GM12878 (cell line): ENCODE results near the gene IL6R. TPM values are rescaled to one million over a fixed set of nuclear protein-coding genes. Genes with fewer than 3 reads are reported as not detected.

ENCODE experiments used
- ATAC-seq: fragments of 200-7000 bp; cut with Tn5 transposase; 3 replicates; pipeline ENCODE4 v1.9.1; 2020; ENCODE audit warnings: mild to moderate bottlenecking, moderate library complexity
- BruUV-seq: library from RNA; stranded (reverse); fragments of 400-500 nt; replicated peaks from 2 replicates; lab custom pipeline; 2021; lab: Mats Ljungman, UMichigan
- CTCF ChIA-PET: fragments of 300-600 bp; sonication (Branson Sonifier 250); formaldehyde crosslinking; extraction: SDS; loops from one replicate; lab custom pipeline; 2021; ENCODE audit warnings: inconsistent platforms; lab: Yijun Ruan, JAX
- POLR2A ChIA-PET: fragments of 350-600 bp; formaldehyde crosslinking; extraction: SDS; loops from one replicate; lab custom pipeline; 2021; ENCODE audit warnings: inconsistent platforms; lab: Charles Lee
- RAD21 ChIA-PET: fragments of 300-600 bp; sonication (Branson Sonifier 250); formaldehyde crosslinking; loops from one replicate; lab custom pipeline; 2023; ENCODE audit warnings: antibody characterized with exemption; ENCODE audit not compliant: unreplicated experiment; lab: Charles Lee
- SMC1A ChIA-PET: fragments of 300-600 bp; sonication (Branson Sonifier 250); formaldehyde crosslinking; loops from one replicate; lab custom pipeline; 2023; ENCODE audit not compliant: unreplicated experiment, uncharacterized antibody; lab: Charles Lee
- DNase-seq: peaks from one replicate; pipeline ENCODE4 v3.0.0-alpha.2; 2011; ENCODE audit warnings: low read depth, low spot score
- FAIRE-seq: peaks from 3 replicates; lab custom pipeline; 2011; peaks lifted over from hg19 to GRCh38; lab: Jason Lieb, UNC
- H2AFZ ChIP-seq: 2 replicates; pipeline ENCODE4 v1.6.0; 2011; ENCODE audit warnings: low read depth, low read length, control low read depth; ENCODE audit not compliant: control insufficient read depth
- H3K27ac ChIP-seq: 2 replicates; pipeline ENCODE4 v1.5.1; 2011; ENCODE audit warnings: control low read depth; ENCODE audit not compliant: control insufficient read depth, insufficient read depth
- H3K27me3 ChIP-seq, 2 experiments: replicated peaks in 1 of 2; 2 replicates each; pipeline versions ENCODE4 v1.6.0 to v1.6.1; 2011; ENCODE audit warnings: low read length in 1 of 2; ENCODE audit not compliant: control insufficient read depth in 2 of 2, insufficient read depth in 2 of 2
- H3K36me3 ChIP-seq, 2 experiments: 2 replicates each; pipeline ENCODE4 v1.5.1; 2011; ENCODE audit warnings: low read length in 1 of 2; ENCODE audit not compliant: control insufficient read depth in 2 of 2, insufficient read depth in 2 of 2
- H3K4me1 ChIP-seq: 2 replicates; pipeline ENCODE4 v1.6.1; 2011; ENCODE audit warnings: mild to moderate bottlenecking, low read length, moderate library complexity, mixed read lengths; ENCODE audit not compliant: control insufficient read depth, insufficient read depth
- H3K4me2 ChIP-seq: 2 replicates; pipeline ENCODE4 v1.6.0; 2011; ENCODE audit warnings: control low read depth; ENCODE audit not compliant: control insufficient read depth, insufficient read depth
- H3K4me3 ChIP-seq: fragments of 200-600 bp; sonication (generic); 2 replicates; pipeline ENCODE4 v1.5.1; 2016
- H3K79me2 ChIP-seq: 2 replicates; pipeline ENCODE4 v1.6.0; 2011; ENCODE audit warnings: low read length; ENCODE audit not compliant: control insufficient read depth, insufficient read depth
- H3K9ac ChIP-seq: 2 replicates; pipeline ENCODE4 v1.8.0; 2011; ENCODE audit warnings: low read length, control low read depth, mixed read lengths; ENCODE audit not compliant: control insufficient read depth, insufficient read depth
- H3K9me3 ChIP-seq: replicated peaks from 3 replicates; pipeline ENCODE4 v1.5.1; 2011; ENCODE audit warnings: mild to moderate bottlenecking, low read length; ENCODE audit not compliant: control insufficient read depth, insufficient read depth
- H4K20me1 ChIP-seq: 2 replicates; pipeline ENCODE4 v1.6.0; 2011; ENCODE audit not compliant: control insufficient read depth, insufficient read depth
- BHLHE40 ChIP-seq, 2 experiments: fragments of 450-650 bp in 1 of 2; IDR thresholded peaks; 2 replicates each; pipeline ENCODE4 v1.6.1; 2011 to 2017; ENCODE audit warnings: low read depth in 2 of 2, borderline replicate concordance in 1 of 2, improper control_type of control experiment in 1 of 2, low read length in 1 of 2, mild to moderate bottlenecking in 1 of 2
- CREM ChIP-seq: IDR thresholded peaks from 2 replicates; pipeline ENCODE4 v1.6.1; 2014; ENCODE audit warnings: antibody characterized with exemption, low read depth
- EED ChIP-seq: sonication (generic); IDR thresholded peaks from 2 replicates; pipeline ENCODE4 v1.6.1; 2016; ENCODE audit warnings: antibody characterized with exemption, low read depth
- IKZF2 ChIP-seq, 2 experiments: fragments of 450-650 bp; IDR thresholded peaks; 2 replicates each; pipeline ENCODE4 v1.6.1; 2017; ENCODE audit warnings: mild to moderate bottlenecking in 2 of 2, moderate library complexity in 2 of 2
- MEF2B ChIP-seq: fragments of 450-650 bp; IDR thresholded peaks from 2 replicates; pipeline ENCODE4 v1.6.1; 2018; ENCODE audit warnings: mild to moderate bottlenecking, moderate library complexity; ENCODE audit not compliant: partially characterized antibody, poor library complexity, severe bottlenecking
- MTA2 ChIP-seq: fragments of 450-650 bp; IDR thresholded peaks from 2 replicates; pipeline ENCODE4 v1.6.1; 2016; ENCODE audit warnings: low read depth, mild to moderate bottlenecking, moderate library complexity
- PKNOX1 ChIP-seq: fragments of 450-650 bp; IDR thresholded peaks from 2 replicates; pipeline ENCODE4 v1.6.1; 2016; ENCODE audit warnings: mild to moderate bottlenecking
- RAD51 ChIP-seq: fragments of 450-650 bp; IDR thresholded peaks from 2 replicates; pipeline ENCODE4 v1.6.1; 2016; ENCODE audit warnings: moderate library complexity, mild to moderate bottlenecking, inconsistent platforms
- RBBP5 ChIP-seq: fragments of 200-600 bp; sonication (generic); conservative IDR thresholded peaks from 2 replicates; pipeline ENCODE4 v1.6.1; 2016
- RUNX3 ChIP-seq: IDR thresholded peaks from 2 replicates; pipeline ENCODE4 v1.6.1; 2012; ENCODE audit warnings: low read length, inconsistent platforms
- WGBS: methylation state at CpG from one replicate; pipeline ENCODE4 v1.1.6; 2016; ENCODE audit warnings: low lambda C conversion rate; ENCODE audit not compliant: insufficient replicate concordance, insufficient coverage; ENCODE audit errors: missing lambda C conversion rate; 5-methylcytosine and 5-hydroxymethylcytosine counted together
- in situ Hi-C: fragments of 300-500 bp; cut with MboI; formaldehyde crosslinking; loops from 9 replicates; pipeline ENCODE4 v1.14.3; 2018; ENCODE audit warnings: mixed read lengths
- intact Hi-C: fragments of 100-400 bp; cut with micrococcal nuclease; formaldehyde crosslinking; loops from one replicate; pipeline ENCODE4 v1.14.2; 2022; ENCODE audit not compliant: unreplicated experiment
- polyA plus RNA-seq, 11 experiments: library from polyadenylated mRNA; depleted of rRNA in 4 of 11; unstranded in 6 of 11; stranded (reverse) in 5 of 11; fragments of >200 nt; fragmentation: Nextera tagmentation in 4 of 11; fragmentation: Illumina TruSeq in 1 of 11; extraction: Ambion mirVana in 4 of 11; extraction: Trizol in 1 of 11; gene quantifications; 1 replicate in 1 of 11; 2 replicates in 10 of 11; pipeline versions ENCODE4 v1.2.1 to v1.2.3, GENCODE V29; 2011 to 2016; ENCODE audit warnings: inconsistent platforms in 2 of 11, missing spikeins in 2 of 11, low read depth in 1 of 11
- total RNA-seq, 4 experiments: library from RNA; depleted of rRNA in 3 of 4; stranded (reverse); fragments of >200 nt in 3 of 4; fragmentation: Illumina TruSeq in 1 of 4; extraction: Trizol in 1 of 4; gene quantifications; 2 replicates each; pipeline versions ENCODE4 v1.2.1 to v1.2.3, GENCODE V29; 2013 to 2021
- TF ChIP-seq, protein P1 (sequence below): fragments of 450-650 bp; IDR thresholded peaks from 2 replicates; pipeline ENCODE4 v1.6.1; 2017; ENCODE audit warnings: mild to moderate bottlenecking, moderate library complexity

Gene IL6R
- total and polyA plus RNA-seq, 10 of the 15 experiments (the other 5 are each of a cell fraction or from before 2014, with no cell fraction given): 1.9 to 43.4 (median 17.5) TPM

- TF ChIP-seq, protein P1, sequence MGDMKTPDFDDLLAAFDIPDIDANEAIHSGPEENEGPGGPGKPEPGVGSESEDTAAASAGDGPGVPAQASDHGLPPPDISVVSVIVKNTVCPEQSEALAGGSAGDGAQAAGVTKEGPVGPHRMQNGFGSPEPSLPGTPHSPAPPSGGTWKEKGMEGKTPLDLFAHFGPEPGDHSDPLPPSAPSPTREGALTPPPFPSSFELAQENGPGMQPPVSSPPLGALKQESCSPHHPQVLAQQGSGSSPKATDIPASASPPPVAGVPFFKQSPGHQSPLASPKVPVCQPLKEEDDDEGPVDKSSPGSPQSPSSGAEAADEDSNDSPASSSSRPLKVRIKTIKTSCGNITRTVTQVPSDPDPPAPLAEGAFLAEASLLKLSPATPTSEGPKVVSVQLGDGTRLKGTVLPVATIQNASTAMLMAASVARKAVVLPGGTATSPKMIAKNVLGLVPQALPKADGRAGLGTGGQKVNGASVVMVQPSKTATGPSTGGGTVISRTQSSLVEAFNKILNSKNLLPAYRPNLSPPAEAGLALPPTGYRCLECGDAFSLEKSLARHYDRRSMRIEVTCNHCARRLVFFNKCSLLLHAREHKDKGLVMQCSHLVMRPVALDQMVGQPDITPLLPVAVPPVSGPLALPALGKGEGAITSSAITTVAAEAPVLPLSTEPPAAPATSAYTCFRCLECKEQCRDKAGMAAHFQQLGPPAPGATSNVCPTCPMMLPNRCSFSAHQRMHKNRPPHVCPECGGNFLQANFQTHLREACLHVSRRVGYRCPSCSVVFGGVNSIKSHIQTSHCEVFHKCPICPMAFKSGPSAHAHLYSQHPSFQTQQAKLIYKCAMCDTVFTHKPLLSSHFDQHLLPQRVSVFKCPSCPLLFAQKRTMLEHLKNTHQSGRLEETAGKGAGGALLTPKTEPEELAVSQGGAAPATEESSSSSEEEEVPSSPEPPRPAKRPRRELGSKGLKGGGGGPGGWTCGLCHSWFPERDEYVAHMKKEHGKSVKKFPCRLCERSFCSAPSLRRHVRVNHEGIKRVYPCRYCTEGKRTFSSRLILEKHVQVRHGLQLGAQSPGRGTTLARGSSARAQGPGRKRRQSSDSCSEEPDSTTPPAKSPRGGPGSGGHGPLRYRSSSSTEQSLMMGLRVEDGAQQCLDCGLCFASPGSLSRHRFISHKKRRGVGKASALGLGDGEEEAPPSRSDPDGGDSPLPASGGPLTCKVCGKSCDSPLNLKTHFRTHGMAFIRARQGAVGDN: peak; percentile 53; the same call in 1 of the 2 replicates
- peak; percentile 67; the same call in 1 of the 2 replicates for TF ChIP-seq RAD51
- no peak for TF ChIP-seq RBBP5
- TF ChIP-seq EED: no peak
- TF ChIP-seq RUNX3: peak; percentile 78
- TF ChIP-seq IKZF2 (IDR thresholded peaks at IDR 0.05): 0 out of 4 replicates have a peak, but pooled peaks of 1 of the 2 experiments have one; percentile 8
- TF ChIP-seq BHLHE40 (IDR thresholded peaks at IDR 0.05; ENCODE audit: borderline replicate concordance in 1 of 2, low read depth in 2 of 2, low read length in 1 of 2): peak in 1 of 2 experiments; percentile 50; a peak in 2 of 4 replicates
- 0 out of 2 replicates have a peak, but pooled peaks have one; percentile 7 for TF ChIP-seq PKNOX1
- TF ChIP-seq MTA2: no peak
- TF ChIP-seq CREM: 0 out of 2 replicates have a peak, but pooled peaks have one; percentile 11
- TF ChIP-seq MEF2B: peak; percentile 54
- WGBS: 51% methylated on average over 9 of the region's 10 CpGs
- DNase-seq (no peak), FAIRE-seq (no peak), ATAC-seq (peak; percentile 60)
- POLR2A ChIA-PET: interaction anchor here (0.6 to 2.4 kb wide), 8 partner anchors 10 to 688 kb away, joined by 3 to 8 read pairs (median 3); partner anchors contain the start of genes AQP10 and IL6R
- Histone ChIP-seq H3K9me3 (no peaks in the 10 kb centered on the region), H3K4me1 (peaks cover 31% of the 10 kb centered on the region), H4K20me1 (no peaks in the 10 kb centered on the region), H3K36me3 (no peaks in the 10 kb centered on the region), H3K4me3 (no peak overlapping the region), H3K79me2 (no peaks in the 10 kb centered on the region; the same call in 1 of the 2 replicates), H3K27me3 (no peaks in the 10 kb centered on the region), H3K9ac (no peak overlapping the region), H3K4me2 (no peak overlapping the region), H3K27ac (no peak overlapping the region), H2AFZ (no peak overlapping the region)
- RAD21 ChIA-PET: interaction anchor here (0.9 to 5.6 kb wide), 7 partner anchors 8 to 223 kb away, joined by 3 to 52 read pairs (median 3); no protein-coding TSS in a partner anchor
- intact Hi-C loops: no loop called here
- CTCF ChIA-PET: interaction anchor here (0.6 to 2.3 kb wide), 9 partner anchors 9 to 81 kb away, joined by 3 to 11 read pairs (median 3); no protein-coding TSS in a partner anchor
- no TSS peak for BruUV-seq
- SMC1A ChIA-PET: interaction anchor here (0.5 to 7.9 kb wide), 6 partner anchors 11 to 123 kb away, joined by 3 to 55 read pairs (median 6); partner anchors contain the start of gene IL6R
- in situ Hi-C loops: no loop called here
Observed at GRCh38 chr1:154416471-154417337, 11.6 kb downstream of the IL6R start.
